ENCODE data around the gene MAB21L4. TPM values are rescaled to one million over a fixed set of nuclear protein-coding genes. Genes with fewer than 3 reads are reported as not detected.

Gene MAB21L4
- total and polyA plus RNA-seq, 11 donors = 0.10 to 0.75 TPM; not detected in 9

DNA sequence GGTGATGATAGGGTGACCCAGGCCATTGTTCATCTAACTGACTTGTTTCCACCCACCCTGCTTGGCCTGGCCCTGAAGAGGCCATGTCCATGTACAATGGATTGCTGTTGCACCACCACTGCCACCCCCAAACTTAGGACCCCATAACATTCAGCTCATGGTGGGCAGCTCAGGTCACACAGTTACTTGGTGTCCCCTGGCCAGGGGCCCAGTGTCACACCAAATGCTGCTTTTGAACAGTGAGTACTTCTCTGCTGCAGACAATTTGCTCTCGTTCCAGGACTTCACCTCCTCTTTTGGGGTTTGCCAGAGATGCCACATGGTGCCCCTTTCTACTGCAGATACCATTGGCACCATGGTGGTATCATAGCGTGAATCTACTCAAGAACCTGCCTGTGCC is 11.7 kb downstream of the MAB21L4 start:
- no peak for TF ChIP-seq POLR2A (IDR thresholded peaks at IDR 0.05)
- TF ChIP-seq, protein P1, sequence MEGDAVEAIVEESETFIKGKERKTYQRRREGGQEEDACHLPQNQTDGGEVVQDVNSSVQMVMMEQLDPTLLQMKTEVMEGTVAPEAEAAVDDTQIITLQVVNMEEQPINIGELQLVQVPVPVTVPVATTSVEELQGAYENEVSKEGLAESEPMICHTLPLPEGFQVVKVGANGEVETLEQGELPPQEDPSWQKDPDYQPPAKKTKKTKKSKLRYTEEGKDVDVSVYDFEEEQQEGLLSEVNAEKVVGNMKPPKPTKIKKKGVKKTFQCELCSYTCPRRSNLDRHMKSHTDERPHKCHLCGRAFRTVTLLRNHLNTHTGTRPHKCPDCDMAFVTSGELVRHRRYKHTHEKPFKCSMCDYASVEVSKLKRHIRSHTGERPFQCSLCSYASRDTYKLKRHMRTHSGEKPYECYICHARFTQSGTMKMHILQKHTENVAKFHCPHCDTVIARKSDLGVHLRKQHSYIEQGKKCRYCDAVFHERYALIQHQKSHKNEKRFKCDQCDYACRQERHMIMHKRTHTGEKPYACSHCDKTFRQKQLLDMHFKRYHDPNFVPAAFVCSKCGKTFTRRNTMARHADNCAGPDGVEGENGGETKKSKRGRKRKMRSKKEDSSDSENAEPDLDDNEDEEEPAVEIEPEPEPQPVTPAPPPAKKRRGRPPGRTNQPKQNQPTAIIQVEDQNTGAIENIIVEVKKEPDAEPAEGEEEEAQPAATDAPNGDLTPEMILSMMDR (IDR thresholded peaks at IDR 0.05) = no peak
- 72 to 90% (median 84%) methylated on average over 2 of the region's 2 CpGs for WGBS, 4 donors
- no peaks in the 10 kb centered on the region for H3K4me1 ChIP-seq
- ATAC-seq (no peak), DNase-seq (peak in 1 of 5 donors; percentile 20)
- no peaks in the 10 kb centered on the region for H3K27me3 ChIP-seq
- H3K27ac ChIP-seq = no peak overlapping the region
- no peak overlapping the region for H3K4me3 ChIP-seq
- no peaks in the 10 kb centered on the region for H3K9me3 ChIP-seq
- no peaks in the 10 kb centered on the region for H3K36me3 ChIP-seq
- intact Hi-C loops (cut with DNase I) = no loop called here

- H3K4me1 ChIP-seq = no peaks in the 10 kb centered on the region
- H3K27me3 ChIP-seq = no peaks in the 10 kb centered on the region
- WGBS, 4 donors = 53 to 64% (median 60%) methylated on average over 6 of the region's 6 CpGs
- H3K36me3 ChIP-seq = no peaks in the 10 kb centered on the region
- H3K27ac ChIP-seq = no peak overlapping the region
- H3K4me3 ChIP-seq = no peak overlapping the region
- DNase-seq (no peak), ATAC-seq (no peak)
- intact Hi-C loops (cut with DNase I) = no loop called here
- H3K9me3 ChIP-seq = no peaks in the 10 kb centered on the region
- TF ChIP-seq, protein P1 (IDR thresholded peaks at IDR 0.05) = no peak
- TF ChIP-seq POLR2A (IDR thresholded peaks at IDR 0.05) = no peak
Measured at GRCh38 chr2:240881913-240882312, 14.0 kb downstream of the MAB21L4 start.

GRCh38 chr2:240879105-240879504 is 16.9 kb downstream of the MAB21L4 start:
- no peaks in the 10 kb centered on the region for H3K9me3 ChIP-seq
- 76 to 82% (median 79%) methylated on average over 7 of the region's 7 CpGs for WGBS, 4 donors
- intact Hi-C loops (cut with DNase I) = no loop called here
- no peak overlapping the region for H3K4me3 ChIP-seq
- H3K27me3 ChIP-seq = no peaks in the 10 kb centered on the region
- H3K36me3 ChIP-seq = no peaks in the 10 kb centered on the region
- no peak for TF ChIP-seq POLR2A (IDR thresholded peaks at IDR 0.05)
- TF ChIP-seq, protein P1 (IDR thresholded peaks at IDR 0.05) = no peak
- DNase-seq = no peak
- ATAC-seq = no peak
- no peaks in the 10 kb centered on the region for H3K4me1 ChIP-seq
- no peak overlapping the region for H3K27ac ChIP-seq

DNA sequence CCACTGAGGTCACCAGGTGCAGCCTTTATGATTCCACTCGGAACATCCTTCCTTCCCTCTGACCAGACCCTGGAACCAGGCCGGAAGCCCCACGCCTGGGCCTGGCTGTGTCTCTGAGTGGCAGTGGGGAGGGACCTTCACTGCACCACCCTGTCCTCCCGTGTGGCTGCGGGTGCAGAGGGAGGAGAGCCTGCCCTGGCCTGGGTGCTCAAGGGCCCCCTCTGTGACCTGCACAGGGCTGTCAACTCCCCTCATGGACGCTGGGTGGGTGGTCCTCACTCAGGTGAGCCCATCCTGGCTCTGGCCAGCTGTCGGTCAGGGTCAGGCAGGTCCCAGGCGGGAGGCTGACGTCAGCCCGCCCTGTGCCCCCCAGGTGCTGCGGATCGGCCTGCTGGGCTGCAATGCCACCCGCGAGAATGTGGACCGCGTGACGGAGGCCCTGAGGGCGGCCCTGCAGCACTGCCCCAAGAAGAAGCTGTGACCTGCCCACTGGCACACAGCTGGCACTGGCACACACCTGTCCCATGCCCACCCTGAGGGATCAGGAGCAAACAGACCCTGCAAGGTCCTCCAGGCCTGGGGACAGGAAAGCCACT is 17.5 kb downstream of the MAB21L4 start:
- Histone ChIP-seq H3K36me3 (no peaks in the 10 kb centered on the region), H3K4me3 (no peak overlapping the region), H3K27me3 (no peaks in the 10 kb centered on the region), H3K9me3 (no peaks in the 10 kb centered on the region), H3K4me1 (no peaks in the 10 kb centered on the region), H3K27ac (no peak overlapping the region)
- DNase-seq = no peak
- intact Hi-C loops (cut with DNase I) = no loop called here
- 87 to 95% (median 89%) methylated on average over 13 to 18 of the region's 18 CpGs for WGBS, 4 donors
- TF ChIP-seq, protein P1 (IDR thresholded peaks at IDR 0.05) = no peak
- TF ChIP-seq POLR2A (IDR thresholded peaks at IDR 0.05) = no peak
- ATAC-seq = peak in 1 of 4 donors; percentile 5
